Sigmoid colon (tissue), 7 donors: ENCODE measurements around the gene CDK18. TPM values are rescaled to one million over a fixed set of nuclear protein-coding genes. Genes with fewer than 3 reads are reported as not detected.

Source experiments
- DNase-seq: peaks from one replicate; pipeline ENCODE4 v3.0.0-alpha.2; 2019
- H3K27ac ChIP-seq, 4 donors: fragments of 200-600 bp; sonication (generic); one replicate each; pipeline ENCODE4 v1.5.1; 2016 to 2019; ENCODE audit warnings: mild to moderate bottlenecking in 1 of 4
- H3K27me3 ChIP-seq, 3 donors: fragments of 200-600 bp; sonication (generic); one replicate each; pipeline ENCODE4 v1.5.1; 2019; ENCODE audit warnings: mild to moderate bottlenecking in 1 of 3
- H3K36me3 ChIP-seq, 4 donors: fragments of 200-600 bp; sonication (generic); one replicate each; pipeline ENCODE4 v1.5.1; 2016 to 2019
- H3K4me1 ChIP-seq, 4 donors: fragments of 200-600 bp; sonication (generic); one replicate each; pipeline ENCODE4 v1.5.1; 2017 to 2019
- H3K4me3 ChIP-seq, 4 donors: fragments of 200-600 bp; sonication (generic); one replicate each; pipeline ENCODE4 v1.5.1; 2017 to 2019; ENCODE audit warnings: mild to moderate bottlenecking in 2 of 4, moderate library complexity in 1 of 4
- H3K9me3 ChIP-seq, 4 donors: fragments of 200-600 bp in 3 of 4; sonication (generic) in 3 of 4; one replicate each; pipeline versions ENCODE4 v1.5.1 to v1.6.1; 2013 to 2019
- EP300 ChIP-seq, 4 donors: sonication (generic); formaldehyde crosslinking; IDR thresholded peaks; one replicate each; pipeline ENCODE4 v1.6.1; 2017; ENCODE audit warnings: antibody characterized with exemption in 4 of 4
- POLR2A ChIP-seq, 2 donors: fragments of 450-650 bp; IDR thresholded peaks; one replicate each; pipeline ENCODE4 v1.6.1; 2016; ENCODE audit warnings: antibody characterized with exemption in 2 of 2, mild to moderate bottlenecking in 2 of 2, moderate library complexity in 2 of 2
- POLR2AphosphoS5 ChIP-seq, 4 donors: sonication (generic); formaldehyde crosslinking; IDR thresholded peaks; one replicate each; pipeline ENCODE4 v1.6.1; 2017; ENCODE audit warnings: antibody characterized with exemption in 4 of 4
- WGBS, 2 donors: extraction: QIAGEN DNeasy Blood & Tissue Kit; methylation state at CpG; one replicate each; pipeline ENCODE4 v1.1.7; 2013; 5-methylcytosine and 5-hydroxymethylcytosine counted together
- intact Hi-C: fragments of 100-400 bp; cut with DNase I; formaldehyde crosslinking; loops from one replicate; pipeline ENCODE4 v1.15.1; 2023
- polyA plus RNA-seq, 3 donors: library from polyadenylated mRNA; stranded (reverse); fragments of 200-250 nt; gene quantifications; one replicate each; pipeline ENCODE4 v1.2.3, GENCODE V29; 2013
- total RNA-seq, 4 donors: library from RNA; depleted of rRNA; stranded (reverse); fragments of >200 nt; gene quantifications; one replicate each; pipeline ENCODE4 v1.1.0, GENCODE V29; 2016
- TF ChIP-seq, protein P1 (sequence below), 4 experiments: fragments of 450-650 bp in 3 of 4; fragments of 200-600 bp in 1 of 4; IDR thresholded peaks; one replicate each; pipeline ENCODE4 v1.5.1; 2016 to 2019; ENCODE audit warnings: antibody characterized with exemption in 4 of 4, mild to moderate bottlenecking in 3 of 4, moderate library complexity in 2 of 4
- donor health status: healthy with polysubstance abuse.
- donor health status: Bipolar disorder and iron deficiency.
- donor health status: healthy.

The CDK18 gene
- total and polyA plus RNA-seq, 7 donors: 6.7 to 26.8 (median 13.0) TPM

DNA sequence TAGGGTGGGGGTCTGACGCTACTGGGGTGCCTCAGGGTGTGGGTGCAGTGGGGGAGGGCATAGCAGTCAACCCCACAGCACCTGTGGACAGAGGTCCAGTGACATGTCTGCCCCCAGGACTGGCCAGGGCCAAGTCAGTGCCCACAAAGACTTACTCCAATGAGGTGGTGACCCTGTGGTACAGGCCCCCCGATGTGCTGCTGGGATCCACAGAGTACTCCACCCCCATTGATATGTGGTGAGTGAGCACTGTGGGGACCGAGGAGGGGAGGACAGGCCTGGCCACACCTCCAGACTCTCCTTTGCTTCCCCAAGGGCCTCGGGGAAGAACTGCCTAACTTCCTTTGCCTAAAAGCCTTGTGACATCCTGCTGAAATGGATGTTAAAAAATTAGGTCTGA is 23.5 kb downstream of the CDK18 start:
- Histone ChIP-seq H3K27me3 (no peaks in the 10 kb centered on the region), H3K4me3 (no peak overlapping the region), H3K9me3 (no peaks in the 10 kb centered on the region), H3K4me1 (peaks cover 0 to 12% (median 9%) of the 10 kb centered on the region in 4 donors), H3K36me3 (peaks cover 0 to 20% (median 6%) of the 10 kb centered on the region in 4 donors), H3K27ac (no peak overlapping the region)
- TF ChIP-seq POLR2AphosphoS5 (IDR thresholded peaks at IDR 0.05) (no peak), POLR2A (IDR thresholded peaks at IDR 0.05) (no peak), EP300 (IDR thresholded peaks at IDR 0.05) (no peak)
- TF ChIP-seq, protein P1, sequence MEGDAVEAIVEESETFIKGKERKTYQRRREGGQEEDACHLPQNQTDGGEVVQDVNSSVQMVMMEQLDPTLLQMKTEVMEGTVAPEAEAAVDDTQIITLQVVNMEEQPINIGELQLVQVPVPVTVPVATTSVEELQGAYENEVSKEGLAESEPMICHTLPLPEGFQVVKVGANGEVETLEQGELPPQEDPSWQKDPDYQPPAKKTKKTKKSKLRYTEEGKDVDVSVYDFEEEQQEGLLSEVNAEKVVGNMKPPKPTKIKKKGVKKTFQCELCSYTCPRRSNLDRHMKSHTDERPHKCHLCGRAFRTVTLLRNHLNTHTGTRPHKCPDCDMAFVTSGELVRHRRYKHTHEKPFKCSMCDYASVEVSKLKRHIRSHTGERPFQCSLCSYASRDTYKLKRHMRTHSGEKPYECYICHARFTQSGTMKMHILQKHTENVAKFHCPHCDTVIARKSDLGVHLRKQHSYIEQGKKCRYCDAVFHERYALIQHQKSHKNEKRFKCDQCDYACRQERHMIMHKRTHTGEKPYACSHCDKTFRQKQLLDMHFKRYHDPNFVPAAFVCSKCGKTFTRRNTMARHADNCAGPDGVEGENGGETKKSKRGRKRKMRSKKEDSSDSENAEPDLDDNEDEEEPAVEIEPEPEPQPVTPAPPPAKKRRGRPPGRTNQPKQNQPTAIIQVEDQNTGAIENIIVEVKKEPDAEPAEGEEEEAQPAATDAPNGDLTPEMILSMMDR (IDR thresholded peaks at IDR 0.05): no peak
- intact Hi-C loops: loop anchor here (5.0 to 10.0 kb wide), 3 partner anchors 107 to 173 kb away; partner anchors contain the start of genes ELK4 and KLHDC8A
- DNase-seq: no peak
- WGBS, 2 donors: 72 to 75% methylated on average over 4 of the region's 4 CpGs

DNA sequence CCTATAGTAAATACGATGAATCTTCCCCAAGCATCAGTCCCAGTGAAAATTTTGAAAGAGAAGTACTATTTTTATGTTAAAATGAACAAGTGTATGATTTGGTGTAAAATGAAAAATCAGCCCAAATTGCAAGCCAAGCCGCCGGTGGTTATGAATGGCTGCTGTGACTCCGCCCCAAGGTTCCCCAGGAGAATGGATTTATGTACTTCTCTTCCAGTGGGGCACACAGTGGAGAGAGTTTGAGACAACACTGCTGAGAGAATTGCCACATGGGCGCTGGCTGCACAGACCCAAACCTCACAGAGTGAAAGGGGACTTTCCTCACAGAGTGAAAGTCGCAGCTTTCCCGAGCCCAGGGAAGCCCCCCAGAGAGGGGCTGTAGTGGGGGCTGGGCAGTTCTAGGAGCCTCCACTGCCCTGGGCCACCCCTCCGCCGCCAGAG is 24.0 kb downstream of the CDK18 start:
- Histone ChIP-seq H3K4me1 (peaks cover 0 to 12% (median 9%) of the 10 kb centered on the region in 4 donors), H3K36me3 (peaks cover 0 to 20% (median 6%) of the 10 kb centered on the region in 4 donors), H3K9me3 (no peaks in the 10 kb centered on the region), H3K27ac (no peak overlapping the region), H3K27me3 (no peaks in the 10 kb centered on the region), H3K4me3 (no peak overlapping the region)
- 70 to 79% methylated on average over 9 of the region's 9 CpGs for WGBS, 2 donors
- TF ChIP-seq, protein P1 (IDR thresholded peaks at IDR 0.05): no peak
- TF ChIP-seq EP300 (IDR thresholded peaks at IDR 0.05) (no peak), POLR2A (IDR thresholded peaks at IDR 0.05) (no peak), POLR2AphosphoS5 (IDR thresholded peaks at IDR 0.05) (no peak)
- no peak for DNase-seq
- intact Hi-C loops: loop anchor here (5.0 to 10.0 kb wide), 3 partner anchors 106 to 174 kb away; partner anchors contain the start of genes ELK4 and KLHDC8A

- no peaks in the 10 kb centered on the region for H3K27me3 ChIP-seq
- intact Hi-C loops: loop anchor here (5.0 to 10.0 kb wide), 3 partner anchors 106 to 174 kb away; partner anchors contain the start of genes ELK4 and KLHDC8A
- WGBS, 2 donors: 43 to 46% methylated on average over 53 of the region's 53 CpGs
- DNase-seq: peak; percentile 89
- peak overlapping the region in 3 of 4 donors; percentile 20 to 45 (median 41) for H3K4me3 ChIP-seq
- no peaks in the 10 kb centered on the region for H3K9me3 ChIP-seq
- H3K36me3 ChIP-seq: peaks cover 0 to 20% (median 6%) of the 10 kb centered on the region in 4 donors
- peak overlapping the region in 1 of 4 donors; percentile 21 for H3K27ac ChIP-seq
- peaks cover 0 to 12% (median 9%) of the 10 kb centered on the region in 4 donors for H3K4me1 ChIP-seq
- TF ChIP-seq EP300 (IDR thresholded peaks at IDR 0.05): no peak
- TF ChIP-seq, protein P1 (IDR thresholded peaks at IDR 0.05): peak; percentile 61 to 97 (median 82)
Measured at GRCh38 chr1:205528887-205529825, 24.7 kb downstream of the CDK18 start.

DNA sequence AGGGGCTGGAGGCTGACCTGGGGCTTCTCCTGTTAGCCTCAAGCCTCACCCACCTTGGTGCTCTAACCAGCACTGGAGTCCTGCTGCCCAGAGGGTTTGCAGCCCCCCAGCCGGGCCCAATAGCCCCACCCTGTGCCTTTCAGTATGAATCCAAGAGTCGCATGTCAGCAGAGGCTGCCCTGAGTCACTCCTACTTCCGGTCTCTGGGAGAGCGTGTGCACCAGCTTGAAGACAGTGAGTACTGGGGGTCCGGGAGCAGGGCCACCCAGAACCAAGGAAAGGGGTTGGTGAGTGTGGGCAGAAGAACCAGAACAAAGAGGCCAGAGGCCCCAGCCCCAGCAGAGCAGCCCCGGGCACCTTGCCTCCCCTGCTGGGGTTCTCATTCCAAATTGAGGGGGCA is 25.6 kb downstream of the CDK18 start:
- H3K36me3 ChIP-seq: peaks cover 0 to 17% (median 6%) of the 10 kb centered on the region in 4 donors
- intact Hi-C loops: no loop called here
- no peak overlapping the region for H3K4me3 ChIP-seq
- peaks cover 0 to 12% (median 9%) of the 10 kb centered on the region in 4 donors for H3K4me1 ChIP-seq
- H3K9me3 ChIP-seq: no peaks in the 10 kb centered on the region
- no peak overlapping the region for H3K27ac ChIP-seq
- TF ChIP-seq, protein P1 (IDR thresholded peaks at IDR 0.05): no peak
- WGBS, 2 donors: 72 to 92% methylated on average over 6 of the region's 6 CpGs
- H3K27me3 ChIP-seq: no peaks in the 10 kb centered on the region
- DNase-seq: peak; percentile 55
